SK-N-SH treated with all-trans-retinoic acid at 6 μM for 48 hours (cell line): Measurements from ENCODE around the gene STK39.
A peak's percentile ranks its signal among the peaks of the same experiment; 100 is the strongest.

ENCODE experiments used
- ATAC-seq: fragments of 200-7000 bp; cut with Tn5 transposase; 3 replicates; pipeline ENCODE4 v1.9.1; 2020; ENCODE audit warnings: mild to moderate bottlenecking, moderate library complexity
- ARNTL ChIP-seq: fragments of 450-650 bp; formaldehyde crosslinking; IDR thresholded peaks from 2 replicates; pipeline ENCODE4 v1.5.0; 2020; ENCODE audit warnings: low read depth, mild to moderate bottlenecking, moderate library complexity, borderline replicate concordance
- BACH2 ChIP-seq: fragments of 250-450 bp; sonication (Bioruptor Pico); IDR thresholded peaks from 2 replicates; pipeline ENCODE4 v1.9.0; 2021; ENCODE audit warnings: mild to moderate bottlenecking, borderline replicate concordance
- CREB5 ChIP-seq: fragments of 250-450 bp; sonication (Bioruptor Pico); IDR thresholded peaks from 2 replicates; pipeline ENCODE4 v1.5.1; 2020; ENCODE audit warnings: low read depth, mild to moderate bottlenecking, moderate library complexity
- ESRRG ChIP-seq: fragments of 250-450 bp; sonication (Bioruptor Pico); IDR thresholded peaks from 2 replicates; pipeline ENCODE4 v1.6.1; 2021; ENCODE audit warnings: mild to moderate bottlenecking
- GLIS3 ChIP-seq: fragments of 250-450 bp; sonication (Bioruptor Pico); IDR thresholded peaks from 2 replicates; pipeline ENCODE4 v1.5.0; 2020; ENCODE audit warnings: mild to moderate bottlenecking, moderate library complexity
- ISL1 ChIP-seq: fragments of 250-450 bp; sonication (Bioruptor Pico); IDR thresholded peaks from 2 replicates; pipeline ENCODE4 v2.1.2; 2022; ENCODE audit warnings: mild to moderate bottlenecking, moderate library complexity
- OSR1 ChIP-seq: fragments of 250-450 bp; sonication (Bioruptor Pico); IDR thresholded peaks from 2 replicates; pipeline ENCODE4 v1.8.0; 2022; ENCODE audit warnings: moderate library complexity, mild to moderate bottlenecking, inconsistent platforms
- RARB ChIP-seq: fragments of 250-450 bp; sonication (Bioruptor Pico); IDR thresholded peaks from 2 replicates; pipeline ENCODE4 v1.8.0; 2021; ENCODE audit warnings: mild to moderate bottlenecking, moderate library complexity
- TCF4 ChIP-seq: fragments of 250-450 bp; sonication (Bioruptor Pico); IDR thresholded peaks from 2 replicates; pipeline ENCODE4 v1.8.0; 2021; ENCODE audit warnings: mild to moderate bottlenecking, moderate library complexity, borderline replicate concordance
- TOX ChIP-seq: fragments of 250-450 bp; sonication (Bioruptor Pico); IDR thresholded peaks from 2 replicates; pipeline ENCODE4 v1.8.0; 2021; ENCODE audit warnings: mild to moderate bottlenecking, moderate library complexity, borderline replicate concordance
- TSHZ2 ChIP-seq: fragments of 250-450 bp; sonication (Bioruptor Pico); IDR thresholded peaks from 2 replicates; pipeline ENCODE4 v1.5.0; 2020; ENCODE audit warnings: mild to moderate bottlenecking, moderate library complexity
- ZC3H10 ChIP-seq: fragments of 250-450 bp; sonication (Bioruptor Pico); IDR thresholded peaks from 2 replicates; pipeline ENCODE4 v1.5.1; 2021; ENCODE audit warnings: mild to moderate bottlenecking, moderate library complexity
- ZFP3 ChIP-seq: fragments of 250-450 bp; sonication (Bioruptor Pico); IDR thresholded peaks from 2 replicates; pipeline ENCODE4 v1.5.0; 2020; ENCODE audit warnings: mild to moderate bottlenecking, moderate library complexity
- ZFP30 ChIP-seq: fragments of 450-650 bp; formaldehyde crosslinking; IDR thresholded peaks from 2 replicates; pipeline ENCODE4 v1.5.0; 2022; ENCODE audit warnings: mild to moderate bottlenecking, moderate library complexity
- ZNF565 ChIP-seq: fragments of 450-650 bp; formaldehyde crosslinking; conservative IDR thresholded peaks from 2 replicates; pipeline ENCODE4 v1.5.0; 2020; ENCODE audit warnings: low read depth, mild to moderate bottlenecking, moderate library complexity
- ZNF70 ChIP-seq: fragments of 450-650 bp; formaldehyde crosslinking; IDR thresholded peaks from 2 replicates; pipeline ENCODE4 v1.5.0; 2020; ENCODE audit warnings: mild to moderate bottlenecking, moderate library complexity
- ZNF8 ChIP-seq: fragments of 450-650 bp; formaldehyde crosslinking; IDR thresholded peaks from 2 replicates; pipeline ENCODE4 v1.5.0; 2020; ENCODE audit warnings: mild to moderate bottlenecking, moderate library complexity
- TF ChIP-seq, protein P1 (sequence below): fragments of 250-450 bp; sonication (Bioruptor Pico); IDR thresholded peaks from 2 replicates; pipeline ENCODE4 v1.8.0; 2020; ENCODE audit warnings: mild to moderate bottlenecking, moderate library complexity, borderline replicate concordance
- TF ChIP-seq, protein P2 (sequence below): fragments of 250-450 bp; sonication (Bioruptor Pico); IDR thresholded peaks from 2 replicates; pipeline ENCODE4 v1.5.1; 2021; ENCODE audit warnings: mild to moderate bottlenecking, moderate library complexity

Gene STK39

DNA sequence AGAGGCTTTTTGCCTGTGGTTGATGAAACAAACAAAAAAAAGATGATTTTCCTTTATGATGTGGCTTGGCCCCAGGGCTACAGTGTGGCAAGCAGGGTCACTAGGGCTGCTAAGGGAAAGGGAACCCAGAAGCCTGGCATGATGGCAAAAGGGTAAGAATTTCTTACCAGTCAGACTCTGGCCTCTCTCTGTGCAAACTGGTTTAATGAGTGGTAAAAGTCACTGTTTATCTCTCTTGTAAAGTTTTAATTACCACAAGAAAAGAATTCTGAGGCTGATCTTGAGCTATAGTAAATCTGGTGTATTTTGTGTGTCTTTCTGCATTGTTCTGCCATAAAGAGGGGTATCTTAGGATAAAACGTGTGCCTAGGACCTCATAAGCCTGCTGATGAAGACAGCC is 275.4 kb downstream of the STK39 start:
- ATAC-seq: no peak
- TF ChIP-seq BACH2 (CRISPR knock-in tag) (no peak), TCF4 (no peak)

GRCh38 chr2:167966937-167967913 is 280.2 kb downstream of the STK39 start:
- peak; percentile 65 for ATAC-seq

GRCh38 chr2:167965907-167966761 is 281.3 kb downstream of the STK39 start:
- TF ChIP-seq ESRRG (CRISPR knock-in tag): no peak
- no peak for TF ChIP-seq CREB5 (CRISPR knock-in tag)
- no peak for TF ChIP-seq RARB (CRISPR knock-in tag)
- TF ChIP-seq ISL1 (CRISPR knock-in tag): no peak
- TF ChIP-seq ZNF70: no peak
- TF ChIP-seq, protein P1, sequence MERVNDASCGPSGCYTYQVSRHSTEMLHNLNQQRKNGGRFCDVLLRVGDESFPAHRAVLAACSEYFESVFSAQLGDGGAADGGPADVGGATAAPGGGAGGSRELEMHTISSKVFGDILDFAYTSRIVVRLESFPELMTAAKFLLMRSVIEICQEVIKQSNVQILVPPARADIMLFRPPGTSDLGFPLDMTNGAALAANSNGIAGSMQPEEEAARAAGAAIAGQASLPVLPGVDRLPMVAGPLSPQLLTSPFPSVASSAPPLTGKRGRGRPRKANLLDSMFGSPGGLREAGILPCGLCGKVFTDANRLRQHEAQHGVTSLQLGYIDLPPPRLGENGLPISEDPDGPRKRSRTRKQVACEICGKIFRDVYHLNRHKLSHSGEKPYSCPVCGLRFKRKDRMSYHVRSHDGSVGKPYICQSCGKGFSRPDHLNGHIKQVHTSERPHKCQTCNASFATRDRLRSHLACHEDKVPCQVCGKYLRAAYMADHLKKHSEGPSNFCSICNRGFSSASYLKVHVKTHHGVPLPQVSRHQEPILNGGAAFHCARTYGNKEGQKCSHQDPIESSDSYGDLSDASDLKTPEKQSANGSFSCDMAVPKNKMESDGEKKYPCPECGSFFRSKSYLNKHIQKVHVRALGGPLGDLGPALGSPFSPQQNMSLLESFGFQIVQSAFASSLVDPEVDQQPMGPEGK (CRISPR knock-in tag): no peak
- no peak for TF ChIP-seq ZFP3 (CRISPR knock-in tag)

More at GRCh38 chr2:167966937-167967913, 280.2 kb downstream of the STK39 start:
- TF ChIP-seq TSHZ2 (no peak), ZNF8 (CRISPR knock-in tag) (no peak), ARNTL (no peak)

GRCh38 chr2:167964650-167965413 is 282.6 kb downstream of the STK39 start:
- peak; percentile 60 for ATAC-seq
- no peak for TF ChIP-seq ZFP30 (CRISPR knock-in tag)
- TF ChIP-seq ZNF565 (CRISPR knock-in tag): no peak
- TF ChIP-seq ARNTL: no peak
- no peak for TF ChIP-seq ZFP3 (CRISPR knock-in tag)
- no peak for TF ChIP-seq ZC3H10

More at GRCh38 chr2:167965907-167966761, 281.3 kb downstream of the STK39 start:
- ATAC-seq: no peak

- ATAC-seq: no peak
- TF ChIP-seq TSHZ2: no peak
- TF ChIP-seq ISL1 (CRISPR knock-in tag): no peak
- TF ChIP-seq ZFP30 (CRISPR knock-in tag): no peak
- TF ChIP-seq, protein P2, sequence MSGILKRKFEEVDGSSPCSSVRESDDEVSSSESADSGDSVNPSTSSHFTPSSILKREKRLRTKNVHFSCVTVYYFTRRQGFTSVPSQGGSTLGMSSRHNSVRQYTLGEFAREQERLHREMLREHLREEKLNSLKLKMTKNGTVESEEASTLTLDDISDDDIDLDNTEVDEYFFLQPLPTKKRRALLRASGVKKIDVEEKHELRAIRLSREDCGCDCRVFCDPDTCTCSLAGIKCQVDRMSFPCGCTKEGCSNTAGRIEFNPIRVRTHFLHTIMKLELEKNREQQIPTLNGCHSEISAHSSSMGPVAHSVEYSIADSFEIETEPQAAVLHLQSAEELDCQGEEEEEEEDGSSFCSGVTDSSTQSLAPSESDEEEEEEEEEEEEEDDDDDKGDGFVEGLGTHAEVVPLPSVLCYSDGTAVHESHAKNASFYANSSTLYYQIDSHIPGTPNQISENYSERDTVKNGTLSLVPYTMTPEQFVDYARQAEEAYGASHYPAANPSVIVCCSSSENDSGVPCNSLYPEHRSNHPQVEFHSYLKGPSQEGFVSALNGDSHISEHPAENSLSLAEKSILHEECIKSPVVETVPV (CRISPR knock-in tag): no peak
- no peak for TF ChIP-seq OSR1
- TF ChIP-seq TOX (CRISPR knock-in tag): no peak
- TF ChIP-seq ZNF70: no peak
- no peak for TF ChIP-seq ZFP3 (CRISPR knock-in tag)
- no peak for TF ChIP-seq GLIS3 (CRISPR knock-in tag)
- no peak for TF ChIP-seq ZNF565 (CRISPR knock-in tag)
- TF ChIP-seq TCF4: no peak
- TF ChIP-seq ARNTL: no peak
- no peak for TF ChIP-seq ZNF8 (CRISPR knock-in tag)
- TF ChIP-seq ESRRG (CRISPR knock-in tag): no peak
Observed at GRCh38 chr2:167963899-167964649, 283.3 kb downstream of the STK39 start.
